Measurements from ENCODE around the gene CXCL9. TPM values are rescaled to one million over a fixed set of nuclear protein-coding genes. Genes with fewer than 3 reads are reported as not detected.
"Not testable (repeated sequence)": the region's sequence is repeated elsewhere in the genome, so short reads cannot be mapped to it uniquely, and the experiment has no call there.

The CXCL9 gene
- total and polyA plus RNA-seq, 8 donors = 0.53 to 4.1 (median 1.0) TPM

DNA sequence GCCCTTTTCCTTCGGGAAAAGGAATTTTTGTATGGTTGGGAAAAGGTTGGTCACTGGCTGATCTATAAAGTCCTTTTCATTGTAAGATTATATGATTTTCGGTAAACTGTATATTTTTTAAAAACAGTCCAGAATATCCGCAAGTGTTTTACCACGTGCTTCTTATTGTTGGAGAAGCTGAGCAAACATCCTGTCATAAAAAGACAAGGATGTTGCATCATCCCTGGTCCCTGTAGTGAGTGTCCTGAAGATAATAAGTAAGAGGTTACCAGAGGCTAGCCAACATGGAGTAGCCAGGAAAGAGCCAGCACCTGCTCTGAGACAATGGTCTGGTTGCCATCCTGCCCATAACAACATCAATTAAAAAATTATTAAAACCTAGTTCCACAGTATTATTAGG, 5.1 kb downstream of the CXCL9 start:
- Histone ChIP-seq H3K27ac (no peak overlapping the region), H3K27me3 (no peaks in the 10 kb centered on the region), H3K4me3 (no peak overlapping the region), H3K9me3 (no peaks in the 10 kb centered on the region), H3K36me3 (no peaks in the 10 kb centered on the region), H3K4me1 (peaks cover 0 to 14% of the 10 kb centered on the region in 2 donors)
- ATAC-seq = no peak
- TF ChIP-seq, protein P1, sequence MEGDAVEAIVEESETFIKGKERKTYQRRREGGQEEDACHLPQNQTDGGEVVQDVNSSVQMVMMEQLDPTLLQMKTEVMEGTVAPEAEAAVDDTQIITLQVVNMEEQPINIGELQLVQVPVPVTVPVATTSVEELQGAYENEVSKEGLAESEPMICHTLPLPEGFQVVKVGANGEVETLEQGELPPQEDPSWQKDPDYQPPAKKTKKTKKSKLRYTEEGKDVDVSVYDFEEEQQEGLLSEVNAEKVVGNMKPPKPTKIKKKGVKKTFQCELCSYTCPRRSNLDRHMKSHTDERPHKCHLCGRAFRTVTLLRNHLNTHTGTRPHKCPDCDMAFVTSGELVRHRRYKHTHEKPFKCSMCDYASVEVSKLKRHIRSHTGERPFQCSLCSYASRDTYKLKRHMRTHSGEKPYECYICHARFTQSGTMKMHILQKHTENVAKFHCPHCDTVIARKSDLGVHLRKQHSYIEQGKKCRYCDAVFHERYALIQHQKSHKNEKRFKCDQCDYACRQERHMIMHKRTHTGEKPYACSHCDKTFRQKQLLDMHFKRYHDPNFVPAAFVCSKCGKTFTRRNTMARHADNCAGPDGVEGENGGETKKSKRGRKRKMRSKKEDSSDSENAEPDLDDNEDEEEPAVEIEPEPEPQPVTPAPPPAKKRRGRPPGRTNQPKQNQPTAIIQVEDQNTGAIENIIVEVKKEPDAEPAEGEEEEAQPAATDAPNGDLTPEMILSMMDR (IDR thresholded peaks at IDR 0.05) = no peak
- DNase-seq = no peak
- intact Hi-C loops (cut with DNase I) = no loop called here

DNA sequence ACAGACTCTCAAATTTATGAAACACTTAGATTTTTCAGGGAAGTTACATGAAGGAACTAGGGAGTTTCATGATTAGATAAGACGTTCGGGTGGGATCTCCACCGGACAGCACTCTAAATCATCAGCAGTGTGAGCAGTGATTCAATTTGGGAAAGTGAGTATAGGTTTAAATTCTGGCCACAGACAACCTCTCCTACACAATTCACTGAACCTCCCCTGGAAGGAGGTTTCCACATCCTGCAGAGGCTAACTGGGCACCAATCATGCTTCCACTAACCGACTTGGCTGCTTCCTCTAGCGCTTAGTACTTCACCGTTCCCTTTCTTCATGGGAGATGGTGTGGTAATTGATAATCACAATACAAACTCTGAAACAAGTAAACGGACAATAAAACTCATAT, 5.6 kb downstream of the CXCL9 start:
- intact Hi-C loops (cut with DNase I) = no loop called here
- TF ChIP-seq, protein P1 (IDR thresholded peaks at IDR 0.05) = no peak
- Histone ChIP-seq H3K36me3 (no peaks in the 10 kb centered on the region), H3K4me1 (peaks cover 0 to 14% of the 10 kb centered on the region in 2 donors), H3K9me3 (no peaks in the 10 kb centered on the region), H3K27ac (no peak overlapping the region), H3K4me3 (no peak overlapping the region), H3K27me3 (no peaks in the 10 kb centered on the region)
- no peak for DNase-seq
- ATAC-seq = no peak

DNA sequence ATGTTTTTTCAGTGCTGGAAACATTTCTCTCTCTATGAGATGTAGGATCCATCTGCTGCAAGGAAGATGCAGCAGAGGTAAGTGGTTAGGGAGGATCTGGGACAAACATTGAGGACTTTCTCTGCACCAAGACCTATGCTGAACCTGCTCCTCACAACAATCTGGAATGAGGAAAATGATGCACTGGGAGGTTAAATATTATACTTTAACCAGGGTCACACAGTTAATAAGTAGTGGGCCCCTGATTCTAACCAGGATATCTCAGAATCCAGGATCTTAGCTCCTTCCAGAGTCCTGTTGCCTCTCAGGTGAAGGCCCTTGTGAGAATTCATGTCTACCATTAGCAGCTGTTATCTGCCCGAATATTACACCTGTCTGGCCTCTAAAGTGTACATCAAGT, 7.0 kb downstream of the CXCL9 start:
- Histone ChIP-seq H3K27me3 (no peaks in the 10 kb centered on the region), H3K9me3 (no peaks in the 10 kb centered on the region), H3K36me3 (no peaks in the 10 kb centered on the region), H3K4me3 (no peak overlapping the region), H3K4me1 (peaks cover 0 to 14% of the 10 kb centered on the region in 2 donors), H3K27ac (no peak overlapping the region)
- DNase-seq = no peak
- TF ChIP-seq, protein P1 (IDR thresholded peaks at IDR 0.05) = no peak
- no peak for ATAC-seq
- intact Hi-C loops (cut with DNase I) = no loop called here

DNA sequence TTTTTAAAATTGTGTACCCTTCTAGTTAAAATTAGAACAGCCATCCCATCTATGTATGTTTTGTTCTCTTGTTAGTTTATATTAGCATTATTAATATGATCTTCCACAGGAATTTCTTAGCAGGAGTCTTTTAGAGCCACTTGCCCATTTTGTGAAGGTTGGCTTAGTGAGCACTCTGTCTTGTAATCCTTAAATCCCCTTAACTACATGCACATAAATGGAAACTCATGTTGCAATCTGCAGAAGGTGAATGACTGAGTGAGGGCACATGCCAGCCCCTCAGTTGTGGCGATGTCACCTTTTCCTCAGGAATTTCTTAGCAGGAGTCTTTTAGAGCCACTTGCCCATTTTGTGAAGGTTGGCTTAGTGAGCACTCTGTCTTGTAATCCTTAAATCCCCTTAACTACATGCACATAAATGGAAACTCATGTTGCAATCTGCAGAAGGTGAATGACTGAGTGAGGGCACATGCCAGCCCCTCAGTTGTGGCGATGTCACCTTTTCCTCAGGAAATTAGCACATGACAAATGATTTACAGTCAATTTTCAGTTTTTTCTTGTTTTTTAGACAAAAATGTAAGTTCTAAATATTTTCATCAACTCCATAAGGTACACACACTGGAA, 8.7 kb downstream of the CXCL9 start:
- H3K27ac ChIP-seq; H3K27me3 ChIP-seq; H3K36me3 ChIP-seq; ATAC-seq; H3K4me3 ChIP-seq; H3K9me3 ChIP-seq; DNase-seq; intact Hi-C loops (cut with DNase I): not testable (repeated sequence)
- peaks cover 0 to 14% of the 10 kb centered on the region in 2 donors for H3K4me1 ChIP-seq

DNA sequence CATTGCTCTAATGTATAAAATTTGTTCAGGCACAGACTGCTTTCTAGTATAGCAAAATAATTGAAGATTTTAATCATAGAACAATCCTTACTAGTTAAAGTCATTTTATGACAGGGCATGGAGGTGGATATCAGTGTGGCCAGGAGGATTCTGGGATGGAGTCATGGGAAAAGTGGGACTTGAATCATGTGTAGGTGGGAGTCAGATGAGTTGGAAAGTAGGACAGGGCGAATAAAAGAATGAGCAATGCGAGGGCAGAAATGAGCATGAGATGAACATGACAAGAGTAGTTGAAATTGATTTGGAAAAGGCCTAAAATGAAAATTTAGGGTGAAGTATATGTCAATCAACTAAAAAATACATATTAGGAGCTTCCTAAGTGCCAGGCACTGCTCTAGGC, 9.4 kb downstream of the CXCL9 start:
- intact Hi-C loops (cut with DNase I) = no loop called here
- DNase-seq (no peak), ATAC-seq (no peak)
- no peak overlapping the region for H3K4me3 ChIP-seq
- H3K9me3 ChIP-seq = no peaks in the 10 kb centered on the region
- H3K27ac ChIP-seq = no peak overlapping the region
- no peaks in the 10 kb centered on the region for H3K36me3 ChIP-seq
- peaks cover 0 to 14% of the 10 kb centered on the region in 2 donors for H3K4me1 ChIP-seq
- no peaks in the 10 kb centered on the region for H3K27me3 ChIP-seq
- TF ChIP-seq, protein P1 (IDR thresholded peaks at IDR 0.05) = no peak

DNA sequence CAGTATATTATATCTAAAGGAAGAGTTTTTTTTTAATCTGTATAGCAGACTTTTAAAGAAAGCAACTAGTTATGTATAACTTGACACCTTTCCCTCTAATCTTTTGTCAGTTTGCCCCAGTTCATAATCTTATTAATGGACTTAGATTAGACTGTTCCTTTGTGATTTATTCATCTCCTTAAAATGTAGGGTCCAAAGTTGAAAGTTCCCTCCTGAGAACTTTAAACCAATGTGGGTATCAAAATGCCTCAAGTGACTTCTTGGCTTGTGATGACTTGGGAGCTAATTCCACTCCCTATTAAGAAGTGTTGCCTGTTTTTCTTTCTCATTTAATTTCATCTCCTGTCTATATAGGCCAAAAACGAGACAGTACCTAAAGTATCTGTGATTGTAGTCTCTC, 10.2 kb downstream of the CXCL9 start:
- DNase-seq = no peak
- intact Hi-C loops (cut with DNase I) = no loop called here
- Histone ChIP-seq H3K36me3 (no peaks in the 10 kb centered on the region), H3K4me3 (no peak overlapping the region), H3K4me1 (peaks cover 0 to 6% of the 10 kb centered on the region in 2 donors), H3K9me3 (no peaks in the 10 kb centered on the region), H3K27ac (no peak overlapping the region), H3K27me3 (peaks cover 0 to 6% of the 10 kb centered on the region in 2 donors)
- no peak for ATAC-seq
- TF ChIP-seq, protein P1 (IDR thresholded peaks at IDR 0.05) = no peak
